ENCODE measurements around the gene ZBTB24.

Gene ZBTB24

DNA sequence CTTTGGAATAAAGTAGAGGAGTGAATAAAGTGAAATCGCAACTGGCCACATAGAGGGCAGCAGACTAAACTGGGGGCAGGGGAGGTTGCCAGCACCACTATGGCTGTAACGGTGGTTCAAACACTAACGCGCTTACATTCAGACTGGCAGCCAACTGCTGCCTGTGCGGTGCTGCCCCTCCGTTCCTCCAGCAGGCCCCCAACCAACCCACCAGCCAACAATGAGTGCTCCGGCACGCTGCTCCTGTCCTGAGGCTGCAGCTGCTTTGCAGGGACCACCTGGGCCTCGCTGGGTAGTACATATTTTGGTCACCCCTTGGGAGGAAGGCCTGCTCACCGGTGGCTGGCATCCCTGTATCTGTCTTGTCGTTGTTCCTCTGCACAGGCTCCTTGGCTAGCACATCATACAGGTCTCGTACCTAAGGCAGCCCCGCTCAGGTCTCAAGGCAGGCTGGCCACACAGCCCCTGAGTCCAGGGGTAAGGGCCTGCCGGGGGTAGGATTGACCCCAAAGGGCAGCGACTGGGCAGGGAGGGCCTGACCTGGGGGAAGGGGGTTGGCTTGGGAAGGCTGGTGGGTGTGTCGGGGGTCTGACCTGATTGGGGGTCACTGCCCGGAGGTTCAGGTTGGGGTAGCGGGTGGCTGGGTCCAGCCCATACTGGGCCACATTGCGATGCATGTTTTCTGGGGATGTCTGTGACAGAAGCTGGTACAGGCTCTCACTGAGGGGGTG, 33.8 kb downstream of the ZBTB24 start:
- no peak for DNase-seq

DNA sequence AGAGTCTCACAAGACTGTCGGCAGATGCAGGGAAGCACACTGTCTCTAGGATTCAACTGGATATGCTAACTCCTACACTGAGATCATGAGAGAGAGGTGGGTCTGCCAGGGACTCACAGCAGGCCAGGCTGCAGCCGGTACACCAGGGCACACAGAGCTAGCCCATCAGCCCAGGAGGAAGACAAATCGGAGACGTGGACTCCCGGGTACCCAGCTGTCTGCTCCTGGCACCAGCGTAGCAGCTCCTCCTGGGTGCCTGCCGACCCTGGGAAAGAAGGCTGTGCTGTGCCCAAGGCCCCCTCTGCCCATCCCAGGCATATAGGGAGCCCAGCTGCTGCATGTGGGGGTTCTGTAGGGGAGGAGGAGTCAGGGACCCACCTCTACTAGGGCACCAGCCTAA, 34.4 kb downstream of the ZBTB24 start:
- no peak for DNase-seq

DNA sequence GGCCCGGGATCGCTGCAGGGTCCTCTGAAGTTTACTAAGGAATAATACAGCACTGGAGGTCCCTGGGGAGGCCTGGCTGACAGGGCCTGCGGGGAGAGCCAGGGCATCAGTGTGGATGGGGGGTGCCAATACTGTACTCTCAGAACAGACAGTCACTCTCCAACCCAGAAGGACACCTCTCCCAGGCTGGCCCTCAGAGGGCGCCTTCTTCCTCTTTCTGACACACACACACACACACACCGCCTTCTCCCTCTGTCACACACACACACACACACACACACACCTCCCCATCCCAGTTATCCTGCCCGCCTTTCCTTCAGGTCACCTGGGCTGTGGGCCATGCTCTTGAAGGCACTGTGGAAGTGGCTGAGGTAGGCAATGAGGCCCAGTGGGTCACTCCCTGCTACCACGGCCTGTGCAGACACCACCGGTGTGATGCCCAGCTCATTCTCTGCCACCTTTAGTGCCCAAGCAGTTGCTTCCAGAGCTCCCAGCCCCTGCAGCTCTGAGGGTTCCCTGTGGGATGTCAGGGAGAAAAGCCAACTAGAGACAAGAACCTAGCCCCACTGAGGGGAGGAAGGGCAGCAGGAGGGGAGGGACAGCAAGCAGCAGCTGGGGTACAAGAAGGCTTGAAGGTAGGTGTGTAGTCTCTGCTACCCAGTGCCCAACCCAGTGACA, 35.0 kb downstream of the ZBTB24 start:
- no peak for DNase-seq

GRCh38 chr6:109447087-109447486, 35.9 kb downstream of the ZBTB24 start:
- DNase-seq = no peak

GRCh38 chr6:109446541-109446940, 36.5 kb downstream of the ZBTB24 start:
- DNase-seq = no peak

- no peak for DNase-seq
Observed at GRCh38 chr6:109446072-109446471, 36.9 kb downstream of the ZBTB24 start.

DNA sequence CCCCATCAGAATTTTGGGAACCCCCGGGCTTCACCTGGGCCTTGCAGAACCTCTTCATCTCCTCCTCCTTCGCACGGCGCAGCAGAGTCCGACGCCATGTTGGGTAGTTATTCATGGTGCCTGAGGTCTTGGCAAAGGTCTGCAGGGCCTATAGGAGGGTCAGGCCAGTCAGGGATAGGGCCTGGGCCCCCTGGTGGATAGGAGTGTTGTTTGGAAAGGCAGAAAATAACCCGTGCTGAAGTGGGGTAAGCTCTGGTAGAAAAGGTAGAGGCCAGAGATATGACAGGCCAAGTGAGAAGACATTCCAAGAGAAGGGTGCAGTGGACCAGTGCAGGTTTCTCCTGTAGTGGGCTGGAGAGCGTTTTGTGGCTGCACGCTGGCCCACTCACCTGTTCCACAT, 37.6 kb downstream of the ZBTB24 start:
- no peak for DNase-seq

GRCh38 chr6:109443425-109443950, 39.5 kb downstream of the ZBTB24 start:
- DNase-seq = no peak

- no peak for DNase-seq
Observed at GRCh38 chr6:109442393-109442924, 40.6 kb downstream of the ZBTB24 start.

DNA sequence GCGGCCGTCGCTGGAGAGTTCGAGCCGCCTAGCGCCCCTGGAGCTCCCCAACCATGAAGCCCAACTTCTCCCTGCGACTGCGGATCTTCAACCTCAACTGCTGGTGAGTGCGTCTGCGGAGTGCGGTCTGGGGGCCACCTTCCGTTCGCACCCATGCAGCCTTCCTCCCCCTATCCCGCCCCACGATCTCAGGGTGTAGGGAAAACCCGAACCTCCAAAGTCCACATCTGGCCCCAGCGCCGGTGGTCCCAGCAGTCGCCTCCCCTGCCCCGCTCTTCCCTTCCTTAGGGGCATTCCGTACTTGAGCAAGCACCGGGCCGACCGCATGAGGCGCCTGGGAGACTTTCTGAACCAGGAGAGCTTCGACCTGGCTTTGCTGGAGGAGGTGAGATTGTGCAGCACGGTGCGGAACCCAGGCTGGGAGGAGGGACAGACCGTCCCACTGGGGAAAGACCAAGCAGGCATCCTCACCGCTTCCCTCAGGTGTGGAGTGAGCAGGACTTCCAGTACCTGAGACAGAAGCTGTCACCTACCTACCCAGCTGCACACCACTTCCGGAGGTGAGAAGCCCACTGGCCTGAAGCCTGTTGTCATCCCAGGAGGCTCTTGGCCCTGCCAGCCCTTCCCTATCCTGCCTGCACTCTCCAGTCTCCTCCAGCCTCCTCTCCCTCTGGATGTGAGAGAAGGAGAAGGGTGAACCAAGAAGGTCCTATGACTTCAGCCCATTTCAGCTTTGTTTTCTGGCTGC, 41.8 kb downstream of the ZBTB24 start:
- peak; percentile 56 for DNase-seq

GRCh38 chr6:109440331-109441068, 42.5 kb downstream of the ZBTB24 start, which contains the start of the genes PPIL6 and SMPD2:
TSS of gene PPIL6 (minus strand) at chr6:109440628. CDS start at chr6:109440590, 38 bp downstream.
TSS of gene SMPD2 (plus strand) at chr6:109440724. CDS start at chr6:109441122, 398 bp downstream.
- peak; percentile 86 for DNase-seq

DNA sequence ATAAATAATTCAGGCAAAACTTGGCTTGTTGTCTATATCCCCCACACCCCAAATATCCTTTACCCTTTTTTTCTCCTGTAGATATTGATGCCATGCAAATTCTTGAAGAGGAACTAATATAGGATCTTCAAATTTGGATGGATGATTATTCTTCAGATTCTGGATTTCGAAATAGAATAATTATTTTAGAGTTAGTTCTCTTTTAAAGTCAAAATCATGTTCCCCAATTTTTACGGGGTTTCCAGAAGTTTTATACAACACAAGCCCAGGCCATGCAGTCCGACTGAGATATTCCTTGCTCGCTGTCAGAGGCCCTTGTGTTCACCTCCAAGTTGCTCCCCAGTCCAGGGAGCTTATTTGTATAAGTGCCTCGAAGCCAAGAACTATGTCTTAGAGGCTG, 47.0 kb downstream of the ZBTB24 start:
- DNase-seq = no peak

- DNase-seq = no peak
Observed at GRCh38 chr6:109434456-109434855, 48.6 kb downstream of the ZBTB24 start.

- DNase-seq = no peak
Observed at GRCh38 chr6:109429496-109429895, 53.5 kb downstream of the ZBTB24 start.

DNA sequence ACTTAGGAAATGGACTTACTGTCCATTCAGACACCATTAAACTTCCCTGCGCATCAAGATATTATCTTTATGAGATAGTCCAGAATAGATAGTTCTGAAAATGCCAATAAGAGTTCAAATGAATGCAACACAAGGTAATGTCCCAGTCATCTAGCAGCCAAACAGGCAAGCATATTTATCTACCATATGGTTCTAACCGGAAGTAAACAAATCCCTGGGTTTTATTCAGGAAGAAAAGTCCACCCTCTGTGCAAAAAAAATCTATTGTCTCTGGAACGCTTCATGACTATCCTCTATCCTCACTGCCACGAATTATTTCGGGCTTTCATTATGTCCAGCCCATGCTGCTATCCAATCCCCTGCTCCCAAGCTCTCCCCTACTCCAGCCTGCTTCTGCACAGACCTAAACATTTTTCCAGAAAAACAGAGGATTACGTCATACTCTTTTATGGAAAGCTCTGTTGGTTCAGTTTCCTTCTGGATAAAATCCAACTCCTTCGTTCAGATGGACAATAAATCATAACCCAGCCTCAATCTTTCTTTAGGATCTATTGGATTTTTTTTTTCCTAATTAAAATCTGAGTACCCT, 54.0 kb downstream of the ZBTB24 start:
- no peak for DNase-seq

DNA sequence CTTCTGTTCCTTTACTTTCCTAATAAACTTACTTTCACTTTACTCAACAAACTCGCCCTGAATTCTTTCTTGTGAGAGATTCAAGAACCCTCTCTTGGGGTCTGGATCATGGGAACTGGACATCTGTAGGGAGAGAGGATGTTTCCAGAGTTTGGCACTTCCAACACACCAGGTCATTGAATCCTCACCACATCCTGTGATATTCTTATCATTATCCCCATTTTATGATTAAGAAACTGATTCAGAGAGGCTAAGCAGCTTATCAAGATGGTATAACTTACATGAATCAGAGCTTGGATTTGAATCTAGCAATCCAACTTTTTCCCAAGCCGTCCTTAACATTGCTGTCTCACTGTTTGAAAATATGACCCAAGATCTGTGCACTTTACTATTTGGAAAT, 58.1 kb downstream of the ZBTB24 start:
- DNase-seq = no peak

GRCh38 chr6:109421184-109421583, 61.8 kb downstream of the ZBTB24 start:
- DNase-seq = no peak

DNA sequence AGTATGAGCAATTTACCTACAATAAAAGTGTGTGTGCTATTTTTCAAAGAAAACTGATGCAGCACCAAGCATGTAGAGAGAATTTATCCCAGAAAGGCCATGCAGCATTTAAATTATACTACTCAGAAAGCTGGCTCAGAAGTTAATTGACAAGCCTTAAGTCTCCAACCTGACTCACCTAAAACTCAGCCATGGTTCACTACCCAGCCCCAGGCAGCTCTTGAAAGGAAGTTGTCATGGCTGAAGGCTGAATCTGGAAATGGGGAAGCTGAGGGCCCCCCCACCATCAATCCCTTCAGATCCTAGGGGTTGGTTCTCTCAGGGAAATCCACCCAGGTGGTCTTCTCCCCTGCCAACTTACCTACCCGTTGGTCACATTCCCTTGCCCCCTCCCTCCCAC, 62.3 kb downstream of the ZBTB24 start:
- no peak for DNase-seq

GRCh38 chr6:109417646-109418045, 65.4 kb downstream of the ZBTB24 start:
- DNase-seq = no peak

Data from CD4-positive, alpha-beta T cell treated with Interleukin-21 for 1 hour (primary cell).